Right lobe of liver (tissue), 6 donors: Measurements from ENCODE around the gene PAQR6. TPM values are rescaled to one million over a fixed set of nuclear protein-coding genes. Genes with fewer than 3 reads are reported as not detected.

Source experiments
- ATAC-seq, 4 donors: fragments of 200-7000 bp; cut with Tn5 transposase; one replicate each; pipeline ENCODE4 v1.9.1; 2020; ENCODE audit warnings: mild to moderate bottlenecking in 4 of 4, moderate library complexity in 4 of 4
- DNase-seq, 3 donors: peaks; one replicate each; pipeline ENCODE4 v3.0.0-alpha.2; 2020
- H3K27ac ChIP-seq, 3 donors: fragments of 200-600 bp; one replicate each; pipeline ENCODE4 v1.8.0; 2022
- H3K27me3 ChIP-seq, 2 donors: fragments of 200-600 bp; one replicate each; pipeline ENCODE4 v1.8.0; 2022
- H3K36me3 ChIP-seq, 4 donors: fragments of 200-600 bp; sonication (generic) in 1 of 4; one replicate each; pipeline versions ENCODE4 v1.5.1 to v1.8.0; 2017 to 2022; ENCODE audit warnings: control low read depth in 1 of 4
- H3K4me1 ChIP-seq, 4 donors: fragments of 200-600 bp; sonication (generic) in 1 of 4; one replicate each; pipeline versions ENCODE4 v1.5.1 to v1.8.0; 2017 to 2022; ENCODE audit warnings: control low read depth in 1 of 4
- H3K4me3 ChIP-seq, 3 donors: fragments of 200-600 bp; one replicate each; pipeline ENCODE4 v1.8.0; 2022
- H3K9me3 ChIP-seq, 4 donors: fragments of 200-600 bp; sonication (generic) in 1 of 4; one replicate each; pipeline versions ENCODE4 v1.5.1 to v1.8.0; 2017 to 2022; ENCODE audit warnings: control low read depth in 1 of 4
- CTCF ChIP-seq, 4 donors: fragments of 200-600 bp in 3 of 4; fragments of 450-650 bp in 1 of 4; IDR thresholded peaks; one replicate each; pipeline versions ENCODE4 v1.5.1 to v1.8.0; 2016 to 2022; ENCODE audit warnings: antibody characterized with exemption in 4 of 4, mild to moderate bottlenecking in 2 of 4
- POLR2A ChIP-seq: fragments of 450-650 bp; IDR thresholded peaks from one replicate; pipeline ENCODE4 v1.6.1; 2017; ENCODE audit warnings: antibody characterized with exemption, mild to moderate bottlenecking
- WGBS: methylation state at CpG from one replicate; pipeline ENCODE4 v1.1.6; 2018; ENCODE audit warnings: low coverage, low lambda C conversion rate; ENCODE audit not compliant: insufficient coverage; ENCODE audit errors: missing lambda C conversion rate; 5-methylcytosine and 5-hydroxymethylcytosine counted together
- intact Hi-C, 2 donors: fragments of 100-400 bp; cut with DNase I; formaldehyde crosslinking; loops; one replicate each; pipeline versions ENCODE4 v1.11.2 to v1.14.1; 2022
- total RNA-seq, 6 experiments: library from RNA; depleted of rRNA in 2 of 6; stranded (reverse); fragments of >200 nt in 2 of 6; fragmentation: NEBNext Ultra II Directional in 3 of 6; extraction: Animal tissue kit (Norgen Biotek cat#: 25700) in 3 of 6; gene quantifications; one replicate each; pipeline versions ENCODE4 v1.1.0 to v1.2.4, GENCODE V29; 2016 to 2023
- donor health status: DM: no; HTN: yes; CAD: no.
- donor health status: DM: no; HTN: no; CAD: no.
- donor health status: DM: no; HTN: no; CAD: no.
- donor health status: DM: no; HTN: yes; CAD: no.
- donor health status: DM: no; HTN: yes; CAD: no.

PAQR6 gene
- total RNA-seq, 6 experiments from 2014 or later: 0.43 to 4.0 (median 1.1) TPM

GRCh38 chr1:156257711-156258110 is 9.9 kb upstream of the PAQR6 start:
- TF ChIP-seq POLR2A (no peak), CTCF (IDR thresholded peaks at IDR 0.05) (no peak)

DNA sequence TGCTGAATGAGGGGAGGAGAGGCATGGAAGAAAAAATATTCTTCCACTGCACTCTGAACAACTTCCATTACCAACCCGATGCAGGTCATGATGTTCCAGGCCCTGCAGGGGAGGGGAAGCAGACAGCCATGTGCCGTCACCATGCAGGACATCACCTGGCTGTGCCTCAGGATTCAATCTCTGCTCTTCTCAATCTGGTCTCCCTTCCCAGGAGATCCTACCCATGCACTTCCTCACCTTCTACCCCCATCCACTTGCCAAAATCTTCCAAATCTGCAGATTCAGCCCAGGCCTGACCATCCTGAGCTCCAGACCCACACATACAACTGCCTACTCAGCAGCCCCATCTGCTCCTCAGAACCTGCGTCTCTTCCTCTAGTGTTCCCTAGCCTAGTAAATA is 5.8 kb upstream of the PAQR6 start:
- Histone ChIP-seq H3K4me1 (no peaks in the 10 kb centered on the region), H3K9me3 (no peaks in the 10 kb centered on the region), H3K27me3 (no peaks in the 10 kb centered on the region), H3K36me3 (peaks cover 16 to 86% (median 35%) of the 10 kb centered on the region in 4 donors), H3K4me3 (no peak overlapping the region), H3K27ac (no peak overlapping the region)
- intact Hi-C loops: no loop called here
- DNase-seq: no peak
- no CpG with 5 or more reads among the region's 3 CpGs for WGBS
- no peak for ATAC-seq
- TF ChIP-seq POLR2A (no peak), CTCF (IDR thresholded peaks at IDR 0.05) (no peak)

More at GRCh38 chr1:156257711-156258110, 9.9 kb upstream of the PAQR6 start:
- DNase-seq (peak in 1 of 3 donors; percentile 0), ATAC-seq (no peak)
- Histone ChIP-seq H3K9me3 (no peaks in the 10 kb centered on the region), H3K27ac (no peak overlapping the region), H3K27me3 (no peaks in the 10 kb centered on the region), H3K36me3 (peaks cover 18 to 89% (median 43%) of the 10 kb centered on the region in 4 donors), H3K4me3 (no peak overlapping the region), H3K4me1 (no peaks in the 10 kb centered on the region)
- WGBS: 78% methylated on average over 2 of the region's 2 CpGs
- intact Hi-C loops: no loop called here

- TF ChIP-seq POLR2A (no peak), CTCF (IDR thresholded peaks at IDR 0.05) (no peak)
- Histone ChIP-seq H3K9me3 (no peaks in the 10 kb centered on the region), H3K36me3 (peaks cover 12 to 65% (median 30%) of the 10 kb centered on the region in 4 donors), H3K27ac (no peak overlapping the region), H3K4me3 (no peak overlapping the region), H3K27me3 (no peaks in the 10 kb centered on the region), H3K4me1 (no peaks in the 10 kb centered on the region)
- 80% methylated on average over 2 of the region's 3 CpGs for WGBS
- ATAC-seq: no peak
- intact Hi-C loops: no loop called here
- DNase-seq: no peak
Observed at GRCh38 chr1:156251527-156251926, 3.7 kb upstream of the PAQR6 start.

DNA sequence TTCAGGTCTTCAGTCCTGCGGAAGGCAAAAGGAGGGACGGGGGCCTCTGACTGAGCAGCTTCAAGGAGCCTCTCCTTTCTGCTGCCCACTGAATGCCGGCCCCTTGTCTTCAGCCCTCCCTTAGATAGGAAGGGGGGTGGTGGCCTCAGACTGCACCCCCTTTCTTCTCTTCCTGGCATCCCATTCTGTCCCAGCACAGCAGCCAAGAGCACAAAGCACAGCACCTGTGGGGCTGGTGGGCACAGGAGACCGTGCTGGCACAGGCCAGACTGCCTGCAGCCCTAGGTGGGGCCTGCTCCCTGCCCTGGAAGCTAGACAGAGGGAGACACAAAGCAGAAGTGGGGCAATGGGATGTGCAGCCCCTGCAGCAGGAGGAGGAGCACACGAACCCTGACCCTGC is 1.7 kb upstream of the PAQR6 start:
- Histone ChIP-seq H3K27ac (no peak overlapping the region), H3K27me3 (no peaks in the 10 kb centered on the region), H3K9me3 (no peaks in the 10 kb centered on the region), H3K4me1 (peaks cover 0 to 10% (median 0%) of the 10 kb centered on the region in 4 donors), H3K4me3 (no peak overlapping the region), H3K36me3 (peaks cover 10 to 53% (median 25%) of the 10 kb centered on the region in 4 donors)
- no peak for ATAC-seq
- intact Hi-C loops: loop anchor here in 1 of 2 donors (10.0 kb wide), 1 partner anchor 115 kb away; no protein-coding TSS in a partner anchor
- TF ChIP-seq POLR2A: no peak
- DNase-seq: no peak
- WGBS: 100% methylated on average over 1 of the region's 5 CpGs

DNA sequence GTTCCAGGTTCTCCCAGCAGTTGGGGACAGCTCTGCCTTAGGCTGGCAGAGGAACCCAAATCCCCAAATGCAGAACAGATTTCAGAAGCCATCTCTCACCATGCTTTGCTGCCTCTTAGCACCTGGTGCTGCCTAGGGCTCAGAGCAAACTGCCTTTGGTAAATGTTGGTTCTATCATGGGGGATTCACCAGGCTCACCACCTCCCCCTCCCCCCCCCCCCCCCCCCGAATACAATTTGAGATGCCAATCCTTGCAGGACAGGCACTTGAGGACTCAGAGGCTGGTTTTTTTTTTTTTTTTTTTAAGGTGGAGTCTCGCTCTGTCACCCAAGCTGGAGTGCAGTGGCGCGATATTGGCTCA is 447 bp upstream of the PAQR6 start:
- intact Hi-C loops: loop anchor here in 1 of 2 donors (10.0 kb wide), 1 partner anchor 114 kb away; no protein-coding TSS in a partner anchor
- no peaks in the 10 kb centered on the region for H3K27me3 ChIP-seq
- H3K36me3 ChIP-seq: peaks cover 10 to 41% (median 20%) of the 10 kb centered on the region in 4 donors
- TF ChIP-seq POLR2A (no peak), CTCF (IDR thresholded peaks at IDR 0.05) (no peak)
- DNase-seq (no peak), ATAC-seq (no peak)
- no peaks in the 10 kb centered on the region for H3K9me3 ChIP-seq
- H3K4me1 ChIP-seq: peaks cover 0 to 10% (median 0%) of the 10 kb centered on the region in 4 donors
- WGBS: 13% methylated on average over 1 of the region's 4 CpGs
- no peak overlapping the region for H3K4me3 ChIP-seq
- H3K27ac ChIP-seq: no peak overlapping the region
